Fibroblast of mammary gland (primary cell): ENCODE measurements around the gene PROP1.

Experiments
- DNase-seq: peaks from one replicate; pipeline ENCODE4 v3.0.0-alpha.2; 2010; ENCODE audit warnings: low read depth
- H3K4me3 ChIP-seq: 2 replicates; pipeline ENCODE4 v1.5.1; 2011; ENCODE audit warnings: low read depth, mild to moderate bottlenecking, low read length, moderate library complexity; ENCODE audit not compliant: control insufficient read depth
- CTCF ChIP-seq: conservative IDR thresholded peaks from 2 replicates; pipeline ENCODE4 v1.5.1; 2011; ENCODE audit warnings: low read depth, low read length, inconsistent platforms; ENCODE audit not compliant: control insufficient read depth, insufficient read depth

The PROP1 gene

GRCh38 chr5:177996660-177997318 is 747 bp upstream of the PROP1 start:
- no peak for DNase-seq
- H3K4me3 ChIP-seq: no peak overlapping the region
- no peak for TF ChIP-seq CTCF

- DNase-seq: no peak
- no peak overlapping the region for H3K4me3 ChIP-seq
- no peak for TF ChIP-seq CTCF
These were observed 1.4 kb downstream of the PROP1 start for GRCh38 chr5:177994561-177995190.

- DNase-seq: no peak
- no peak for TF ChIP-seq CTCF
- H3K4me3 ChIP-seq: no peak overlapping the region
These were observed 2.0 kb downstream of the PROP1 start for GRCh38 chr5:177994063-177994462.

GRCh38 chr5:177992466-177992865 is 3.6 kb downstream of the PROP1 start:
- no peak for TF ChIP-seq CTCF
- DNase-seq: no peak
- H3K4me3 ChIP-seq: no peak overlapping the region

GRCh38 chr5:177988989-177989625 is 6.9 kb downstream of the PROP1 start:
- TF ChIP-seq CTCF: no peak
- H3K4me3 ChIP-seq: no peak overlapping the region
- no peak for DNase-seq

- no peak overlapping the region for H3K4me3 ChIP-seq
- no peak for DNase-seq
- TF ChIP-seq CTCF: no peak
These were observed 8.7 kb downstream of the PROP1 start for GRCh38 chr5:177987326-177987725.
